ENCODE measurements around the gene MAGEB18.

MAGEB18 gene

DNA sequence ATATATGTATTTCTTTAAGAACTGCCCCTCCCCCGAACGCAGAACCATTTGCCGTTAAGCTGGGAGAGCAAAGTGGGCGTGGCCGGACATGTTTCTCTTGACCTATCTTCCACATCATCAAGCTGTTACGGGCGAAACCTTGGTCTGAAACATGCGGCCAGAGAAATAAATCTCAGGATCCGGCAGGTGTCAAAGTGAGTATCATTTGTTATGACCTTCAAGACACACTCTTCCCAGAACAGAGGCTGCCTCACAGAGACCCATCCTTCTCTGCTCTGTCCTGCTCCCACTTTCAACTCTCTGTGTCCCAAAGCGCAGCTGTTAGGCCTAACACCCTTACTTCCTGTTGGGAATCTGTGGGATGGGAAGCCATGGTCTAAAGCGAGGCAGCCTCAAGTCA is at the start of gene MAGEB18:
Gene MAGEB18, plus strand, starts transcription at position 70 of the 400 bp plus-strand sequence. CDS start 643 bp downstream, outside the sequence.
- DNase-seq (ENCODE audit: low read depth) = no peak

DNA sequence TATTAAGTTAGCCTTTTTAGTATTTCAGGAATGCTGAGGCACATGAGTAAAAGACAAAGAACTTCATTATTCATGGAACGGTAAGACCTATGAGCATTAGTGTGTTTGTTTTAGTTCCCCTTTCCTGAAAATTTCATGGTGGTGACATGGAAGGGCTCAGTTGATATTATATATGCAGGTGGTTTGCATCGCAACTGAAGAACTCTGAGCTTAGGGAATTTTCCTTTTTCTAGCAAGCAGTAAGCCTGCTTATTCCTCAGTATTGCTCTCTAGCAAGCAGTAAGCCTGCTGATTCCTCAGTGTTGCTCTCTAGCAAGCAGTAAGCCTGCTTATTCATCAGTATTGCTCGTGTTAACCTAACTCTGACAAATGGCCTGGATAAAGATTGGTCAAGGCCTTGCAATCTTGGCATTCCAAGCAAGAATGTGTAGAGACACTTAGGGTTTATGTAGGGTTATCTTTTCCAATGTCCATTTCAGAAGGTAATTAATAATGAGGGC is 37.7 kb upstream of the MAGEB18 start:
- DNase-seq (ENCODE audit: low read depth) = no peak

DNA sequence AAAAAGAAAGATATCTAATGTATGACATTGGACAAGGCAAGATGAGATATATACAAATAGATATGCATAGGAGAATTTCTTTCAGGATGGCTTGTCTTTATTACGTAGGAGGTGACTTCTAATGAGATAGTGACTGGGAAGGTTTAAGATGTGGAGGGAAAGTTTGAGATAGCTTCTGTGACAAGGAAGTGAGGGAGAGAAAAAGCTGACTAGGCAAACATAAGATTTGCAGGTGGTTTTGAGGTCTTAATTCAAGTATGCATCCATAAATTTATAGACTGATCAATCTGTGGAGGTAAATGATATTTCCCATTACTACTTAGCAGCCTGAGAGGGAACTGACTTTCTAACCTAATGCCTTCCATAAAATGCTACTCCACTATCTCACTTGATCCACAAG is 29.0 kb upstream of the MAGEB18 start:
- no peak for DNase-seq (ENCODE audit: low read depth)

GRCh38 chrX:26146024-26146423 is 7.9 kb downstream of the MAGEB18 start:
- no peak for DNase-seq (ENCODE audit: low read depth)

GRCh38 chrX:26160301-26160700 is 22.2 kb downstream of the MAGEB18 start, which contains the start of gene MAGEB6B:
Gene MAGEB6B, plus strand, starts transcription at chrX:26160601. Its CDS starts 0 bp downstream, at chrX:26160601.
- no peak for DNase-seq (ENCODE audit: low read depth)

Data from ELR (cell line).